IMR-90 (cell line): ENCODE data around the gene ACOXL. TPM values are rescaled to one million over a fixed set of nuclear protein-coding genes. Genes with fewer than 3 reads are reported as not detected.

Source experiments
- ATAC-seq: fragments of 200-7000 bp; cut with Tn5 transposase; 2 replicates; pipeline ENCODE4 v1.9.1; 2020; ENCODE audit warnings: low read depth, mild to moderate bottlenecking, moderate library complexity
- BruUV-seq: library from RNA; stranded (reverse); fragments of 400-500 nt; replicated peaks from 2 replicates; lab custom pipeline; 2021; lab: Mats Ljungman, UMichigan
- CTCF ChIA-PET: fragments of 300-600 bp; formaldehyde crosslinking; extraction: SDS; loops from one replicate; lab custom pipeline; 2021; ENCODE audit warnings: antibody characterized with exemption; lab: Yijun Ruan, JAX
- POLR2A ChIA-PET: fragments of 300-600 bp; sonication (Branson Sonifier 250); formaldehyde crosslinking; loops from one replicate; lab custom pipeline; 2022; ENCODE audit warnings: antibody characterized with exemption; ENCODE audit not compliant: unreplicated experiment; lab: Charles Lee
- DNase-seq: peaks from one replicate; pipeline ENCODE4 v3.0.0; 2013
- H2AFZ ChIP-seq: replicated peaks from 2 replicates; pipeline ENCODE3; 2013; ENCODE audit warnings: low read length, mild to moderate bottlenecking; ENCODE audit not compliant: poor library complexity
- H2AK5ac ChIP-seq: 2 replicates; pipeline ENCODE4 v1.6.1; 2013; ENCODE audit warnings: low read depth, low read length, inconsistent platforms
- H2AK9ac ChIP-seq: replicated peaks from 2 replicates; pipeline ENCODE3; 2013; ENCODE audit warnings: mild to moderate bottlenecking, low read depth, low read length, moderate library complexity; ENCODE audit not compliant: poor library complexity
- H2BK120ac ChIP-seq: 2 replicates; pipeline ENCODE4 v1.6.1; 2013; ENCODE audit warnings: low read depth, low read length, inconsistent platforms
- H2BK15ac ChIP-seq: 3 replicates; pipeline ENCODE4 v1.6.1; 2013; ENCODE audit warnings: low read depth, low read length, inconsistent platforms
- H2BK20ac ChIP-seq: 2 replicates; pipeline ENCODE4 v1.6.1; 2013; ENCODE audit warnings: low read depth, mild to moderate bottlenecking, inconsistent platforms, low read length, moderate library complexity
- H2BK5ac ChIP-seq: 2 replicates; pipeline ENCODE4 v1.6.1; 2013; ENCODE audit warnings: mild to moderate bottlenecking, low read depth, low read length, inconsistent platforms; ENCODE audit not compliant: poor library complexity, severe bottlenecking
- H3K14ac ChIP-seq: replicated peaks from 2 replicates; pipeline ENCODE4 v1.6.1; 2013; ENCODE audit warnings: low read depth, low read length, inconsistent platforms
- H3K18ac ChIP-seq: 2 replicates; pipeline ENCODE4 v1.6.1; 2013; ENCODE audit warnings: low read depth, low read length, control low read depth
- H3K23ac ChIP-seq: 2 replicates; pipeline ENCODE4 v1.6.1; 2013; ENCODE audit warnings: low read depth, low read length, inconsistent platforms
- H3K27ac ChIP-seq: 2 replicates; pipeline ENCODE4 v1.5.1; 2013; ENCODE audit warnings: mild to moderate bottlenecking, control low read depth, low read length; ENCODE audit not compliant: insufficient read depth
- H3K27me3 ChIP-seq: 2 replicates; pipeline ENCODE4 v1.6.1; 2013; ENCODE audit warnings: low read length; ENCODE audit not compliant: control insufficient read depth, insufficient read depth
- H3K36me3 ChIP-seq: 2 replicates; pipeline ENCODE4 v1.6.1; 2013; ENCODE audit warnings: low read length, mixed read lengths; ENCODE audit not compliant: control insufficient read depth, insufficient read depth
- H3K4ac ChIP-seq: 2 replicates; pipeline ENCODE4 v1.6.1; 2013; ENCODE audit warnings: low read depth, low read length, inconsistent platforms
- H3K4me1 ChIP-seq: 2 replicates; pipeline ENCODE4 v1.6.1; 2013; ENCODE audit warnings: low read length, mixed read lengths; ENCODE audit not compliant: control insufficient read depth, insufficient read depth
- H3K4me2 ChIP-seq: 2 replicates; pipeline ENCODE4 v1.6.1; 2013; ENCODE audit warnings: low read depth, mild to moderate bottlenecking, control low read depth, low read length, moderate library complexity
- H3K4me3 ChIP-seq: 2 replicates; pipeline ENCODE4 v1.5.1; 2013; ENCODE audit warnings: low read depth, mild to moderate bottlenecking, control low read depth, low read length, moderate library complexity; ENCODE audit not compliant: insufficient read depth
- H3K56ac ChIP-seq: 2 replicates; pipeline ENCODE4 v1.6.1; 2013; ENCODE audit warnings: low read length, inconsistent platforms; ENCODE audit not compliant: insufficient read depth; ENCODE audit errors: extremely low read depth
- H3K79me1 ChIP-seq, 2 experiments: 2 replicates each; pipeline ENCODE4 v1.6.1; 2013; ENCODE audit warnings: low read length in 2 of 2, inconsistent platforms in 1 of 2, low read depth in 1 of 2
- H3K9ac ChIP-seq: 2 replicates; pipeline ENCODE4 v1.6.1; 2013; ENCODE audit warnings: low read depth, low read length, control low read depth
- H3K9me1 ChIP-seq: 2 replicates; pipeline ENCODE4 v1.6.1; 2013; ENCODE audit warnings: low read length, inconsistent platforms; ENCODE audit not compliant: insufficient read depth
- H3K9me3 ChIP-seq: 2 replicates; pipeline ENCODE4 v1.6.1; 2013; ENCODE audit warnings: low read length; ENCODE audit not compliant: control insufficient read depth, insufficient read depth
- H4K20me1 ChIP-seq: 2 replicates; pipeline ENCODE4 v1.6.1; 2013; ENCODE audit warnings: low read length, inconsistent platforms; ENCODE audit not compliant: insufficient read depth
- H4K5ac ChIP-seq: 2 replicates; pipeline ENCODE4 v1.6.1; 2013; ENCODE audit warnings: mild to moderate bottlenecking, low read depth, low read length, control low read depth
- H4K8ac ChIP-seq, 2 experiments: 2 replicates each; pipeline ENCODE4 v1.6.1; 2013; ENCODE audit warnings: low read depth in 2 of 2, low read length in 2 of 2, control low read depth in 1 of 2, inconsistent platforms in 1 of 2
- H4K91ac ChIP-seq: 2 replicates; pipeline ENCODE4 v1.6.1; 2013; ENCODE audit warnings: low read depth, low read length, inconsistent platforms; ENCODE audit not compliant: insufficient read depth
- BHLHE40 ChIP-seq: fragments of 150-350 bp; IDR thresholded peaks from 2 replicates; pipeline ENCODE4 v1.6.1; 2016; ENCODE audit warnings: mild to moderate bottlenecking, low read depth, low read length
- CEBPB ChIP-seq: IDR thresholded peaks from 2 replicates; pipeline ENCODE4 v1.6.1; 2012; ENCODE audit warnings: low read depth, low read length, improper control_type of control experiment
- CHD1 ChIP-seq: IDR thresholded peaks from 2 replicates; pipeline ENCODE4 v1.6.1; 2012; ENCODE audit warnings: low read depth, low read length, improper control_type of control experiment
- CTCF ChIP-seq: conservative IDR thresholded peaks from 2 replicates; pipeline ENCODE4 v1.5.1; 2012; ENCODE audit warnings: mild to moderate bottlenecking, low read depth, low read length, improper control_type of control experiment
- ELK1 ChIP-seq: fragments of 150-350 bp; IDR thresholded peaks from 2 replicates; pipeline ENCODE4 v1.6.1; 2016; ENCODE audit warnings: low read depth, mild to moderate bottlenecking, low read length, moderate library complexity, borderline replicate concordance
- FOS ChIP-seq: fragments of 150-350 bp; IDR thresholded peaks from 2 replicates; pipeline ENCODE4 v1.6.1; 2016; ENCODE audit warnings: low read depth, low read length
- MAFK ChIP-seq: IDR thresholded peaks from 2 replicates; pipeline ENCODE4 v1.6.1; 2012; ENCODE audit warnings: low read depth, low read length, improper control_type of control experiment
- MAZ ChIP-seq: IDR thresholded peaks from 2 replicates; pipeline ENCODE4 v1.6.1; 2012; ENCODE audit warnings: low read depth, mild to moderate bottlenecking, low read length, improper control_type of control experiment, moderate library complexity, borderline replicate concordance
- MXI1 ChIP-seq: IDR thresholded peaks from 2 replicates; pipeline ENCODE4 v1.6.1; 2012; ENCODE audit warnings: low read depth, mild to moderate bottlenecking, low read length, moderate library complexity, borderline replicate concordance
- NFE2L2 ChIP-seq: fragments of 150-350 bp; IDR thresholded peaks from 2 replicates; pipeline ENCODE4 v1.6.1; 2016; ENCODE audit warnings: low read depth, mild to moderate bottlenecking, low read length
- POLR2A ChIP-seq: IDR thresholded peaks from 2 replicates; pipeline ENCODE4 v1.6.1; 2012; ENCODE audit warnings: mild to moderate bottlenecking, low read depth, low read length
- RAD21 ChIP-seq: IDR thresholded peaks from 2 replicates; pipeline ENCODE4 v1.6.1; 2012; ENCODE audit warnings: low read length, improper control_type of control experiment
- RCOR1 ChIP-seq: IDR thresholded peaks from 2 replicates; pipeline ENCODE4 v1.6.1; 2012; ENCODE audit warnings: mild to moderate bottlenecking, low read length, improper control_type of control experiment; ENCODE audit not compliant: insufficient replicate concordance
- RFX5 ChIP-seq: IDR thresholded peaks from 2 replicates; pipeline ENCODE4 v1.8.0; 2012; ENCODE audit warnings: low read depth, mild to moderate bottlenecking, low read length, moderate library complexity
- SMC3 ChIP-seq: fragments of 150-350 bp; IDR thresholded peaks from 2 replicates; pipeline ENCODE4 v1.6.1; 2016; ENCODE audit warnings: low read depth, mild to moderate bottlenecking, antibody characterized with exemption, low read length, moderate library complexity
- WGBS, 2 experiments: methylation state at CpG; one replicate each; pipeline versions ENCODE4 v1.1.5 to v1.1.7; 2013; ENCODE audit warnings: missing lambda C conversion rate in 2 of 2; ENCODE audit not compliant: insufficient read length in 1 of 2; ENCODE audit errors: extremely low coverage in 2 of 2; 5-methylcytosine and 5-hydroxymethylcytosine counted together
- dilution Hi-C: fragments of 300-500 bp; cut with HindIII; formaldehyde crosslinking; loops from one replicate; pipeline ENCODE4 v1.14.3; 2018; ENCODE audit warnings: low sequenced_read_pairs; ENCODE audit not compliant: unreplicated experiment
- in situ Hi-C: fragments of 300-500 bp; cut with MboI; formaldehyde crosslinking; loops from 3 replicates; pipeline ENCODE4 v1.14.3; 2019; ENCODE audit warnings: low sequenced_read_pairs, inconsistent platforms, mixed read lengths
- intact Hi-C: fragments of 100-400 bp; cut with micrococcal nuclease; formaldehyde crosslinking; loops from 2 replicates; pipeline ENCODE4 v1.10.0; 2022
- polyA plus RNA-seq, 3 experiments: library from polyadenylated mRNA; depleted of rRNA; stranded (reverse); fragments of >200 nt; gene quantifications; 2 replicates each; pipeline ENCODE4 v1.2.3, GENCODE V29; 2012; ENCODE audit warnings: low replicate concordance in 1 of 3
- total RNA-seq: library from RNA; depleted of rRNA; stranded (reverse); fragments of >200 nt; gene quantifications from 2 replicates; pipeline ENCODE4 v1.2.3, GENCODE V29; 2012
- TF ChIP-seq, protein P1 (sequence below): fragments of 150-350 bp; IDR thresholded peaks from 2 replicates; pipeline ENCODE4 v1.6.1; 2017; ENCODE audit warnings: mild to moderate bottlenecking, antibody characterized with exemption, low read length, low read depth

ACOXL gene
- total and polyA plus RNA-seq, 2 of the 4 experiments (the other 2 are of a cell fraction) = not detected

- dilution Hi-C loops = no loop called here
- no peak overlapping the region for H3K14ac ChIP-seq
These were observed 284.8 kb downstream of the ACOXL start for GRCh38 chr2:111017034-111017622.

More at GRCh38 chr2:111017034-111017622, 284.8 kb downstream of the ACOXL start:
- Histone ChIP-seq H3K79me1 (no peaks in the 10 kb centered on the region), H2AFZ (no peak overlapping the region), H4K20me1 (no peaks in the 10 kb centered on the region), H4K5ac (no peak overlapping the region), H2BK15ac (no peak overlapping the region), H2BK20ac (no peak overlapping the region), H3K4me1 (no peaks in the 10 kb centered on the region), H3K56ac (no peak overlapping the region), H3K4me3 (no peak overlapping the region), H3K18ac (no peak overlapping the region), H4K8ac (no peak overlapping the region), H3K9me1 (no peaks in the 10 kb centered on the region), H3K9ac (no peak overlapping the region), H2BK5ac (no peak overlapping the region), H2AK9ac (no peak overlapping the region), H3K36me3 (no peaks in the 10 kb centered on the region), H3K27me3 (peaks cover 15% of the 10 kb centered on the region), H3K4me2 (no peak overlapping the region), H4K91ac (no peak overlapping the region), H3K9me3 (no peaks in the 10 kb centered on the region), H2BK120ac (no peak overlapping the region), H3K27ac (no peak overlapping the region), H3K4ac (no peak overlapping the region), H2AK5ac (no peak overlapping the region), H3K23ac (no peak overlapping the region)
- CTCF ChIA-PET = no interaction called here
- no TSS peak for BruUV-seq
- intact Hi-C loops (no loop called here), in situ Hi-C loops (no loop called here)
- DNase-seq = no peak
- WGBS, 2 experiments = 38% methylated on average over 2 of the region's 7 CpGs; no CpG with 5 or more reads in 1 of the 2 experiments
- no peak for ATAC-seq
- no peak for TF ChIP-seq MAZ
- no peak for TF ChIP-seq FOS
- TF ChIP-seq CEBPB = no peak
- TF ChIP-seq SMC3 = no peak
- no peak for TF ChIP-seq ELK1
- no peak for TF ChIP-seq NFE2L2
- no peak for TF ChIP-seq MAFK
- TF ChIP-seq, protein P1, sequence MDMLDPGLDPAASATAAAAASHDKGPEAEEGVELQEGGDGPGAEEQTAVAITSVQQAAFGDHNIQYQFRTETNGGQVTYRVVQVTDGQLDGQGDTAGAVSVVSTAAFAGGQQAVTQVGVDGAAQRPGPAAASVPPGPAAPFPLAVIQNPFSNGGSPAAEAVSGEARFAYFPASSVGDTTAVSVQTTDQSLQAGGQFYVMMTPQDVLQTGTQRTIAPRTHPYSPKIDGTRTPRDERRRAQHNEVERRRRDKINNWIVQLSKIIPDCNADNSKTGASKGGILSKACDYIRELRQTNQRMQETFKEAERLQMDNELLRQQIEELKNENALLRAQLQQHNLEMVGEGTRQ = no peak
- TF ChIP-seq BHLHE40 = no peak
- TF ChIP-seq CHD1 = no peak
- TF ChIP-seq RCOR1 = no peak
- no peak for TF ChIP-seq POLR2A
- TF ChIP-seq RFX5 = no peak
- TF ChIP-seq CTCF = no peak
- no peak for TF ChIP-seq RAD21
- TF ChIP-seq MXI1 = no peak
- POLR2A ChIA-PET = no interaction called here
